HepG2 (cell line): ENCODE data around the gene C22orf39.

Source experiments
- E2F5 ChIP-seq: sonication (generic); formaldehyde crosslinking; conservative IDR thresholded peaks from 2 replicates; pipeline ENCODE4 v1.4.0; 2020; ENCODE audit warnings: missing genetic modification reagents
- MAZ ChIP-seq, 2 experiments: sonication (generic) in 1 of 2; formaldehyde crosslinking in 1 of 2; IDR thresholded peaks; 2 replicates each; pipeline versions ENCODE4 v1.5.0 to v1.6.1; 2012 to 2020; ENCODE audit warnings: low read depth in 2 of 2, mild to moderate bottlenecking in 2 of 2, borderline replicate concordance in 1 of 2, improper control_type of control experiment in 1 of 2, low read length in 1 of 2, missing genetic modification reagents in 1 of 2, moderate library complexity in 1 of 2
- POLR2A ChIP-seq, 2 experiments: IDR thresholded peaks; 2 replicates each; pipeline ENCODE4 v1.6.1; 2011; ENCODE audit warnings: low read depth in 2 of 2, low read length in 2 of 2, mild to moderate bottlenecking in 1 of 2, moderate library complexity in 1 of 2; ENCODE audit not compliant: insufficient read depth in 1 of 2

- no peak for TF ChIP-seq E2F5 (CRISPR knock-in tag)
- no peak for TF ChIP-seq POLR2A (IDR thresholded peaks at IDR 0.05; ENCODE audit: insufficient read depth in 1 of 2, low read depth in 2 of 2, low read length in 2 of 2)
- no peak for TF ChIP-seq MAZ (IDR thresholded peaks at IDR 0.05; ENCODE audit: borderline replicate concordance, low read depth, low read length)
- no peak for TF ChIP-seq MAZ (CRISPR knock-in tag; IDR thresholded peaks at IDR 0.05; ENCODE audit: low read depth)
These were observed 10.4 kb upstream of the C22orf39 start for GRCh38 chr22:19457828-19458428.
